NK-92 (cell line): ENCODE results near the gene SYNPO2.
"Not testable (repeated sequence)": the region's sequence is repeated elsewhere in the genome, so short reads cannot be mapped to it uniquely, and the experiment has no call there.

ENCODE experiments used
- DNase-seq: peaks from one replicate; lab custom pipeline; 2025; ENCODE audit not compliant: unreplicated experiment; lab: John Stamatoyannopoulos, UW

SYNPO2 gene

DNA sequence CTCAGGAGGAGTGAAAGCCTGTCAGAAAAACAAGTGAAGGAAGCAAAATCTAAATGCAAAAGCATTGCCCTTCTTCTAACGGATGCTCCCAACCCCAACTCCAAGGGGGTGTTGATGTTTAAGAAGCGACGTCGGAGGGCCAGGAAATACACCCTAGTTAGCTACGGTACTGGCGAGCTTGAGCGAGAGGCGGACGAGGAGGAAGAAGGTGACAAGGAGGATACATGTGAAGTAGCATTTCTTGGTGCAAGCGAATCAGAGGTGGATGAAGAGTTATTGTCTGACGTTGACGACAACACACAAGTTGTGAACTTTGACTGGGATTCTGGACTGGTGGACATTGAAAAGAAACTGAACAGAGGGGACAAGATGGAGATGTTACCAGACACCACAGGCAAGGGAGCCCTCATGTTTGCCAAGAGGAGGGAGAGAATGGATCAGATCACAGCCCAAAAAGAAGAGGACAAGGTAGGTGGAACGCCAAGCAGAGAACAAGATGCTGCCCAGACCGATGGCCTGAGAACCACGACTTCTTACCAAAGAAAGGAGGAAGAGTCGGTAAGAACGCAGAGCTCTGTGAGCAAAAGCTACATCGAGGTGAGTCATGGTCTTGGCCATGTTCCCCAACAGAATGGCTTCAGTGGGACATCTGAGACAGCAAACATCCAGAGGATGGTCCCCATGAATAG, 141.3 kb downstream of the SYNPO2 start:
- no peak for DNase-seq

DNA sequence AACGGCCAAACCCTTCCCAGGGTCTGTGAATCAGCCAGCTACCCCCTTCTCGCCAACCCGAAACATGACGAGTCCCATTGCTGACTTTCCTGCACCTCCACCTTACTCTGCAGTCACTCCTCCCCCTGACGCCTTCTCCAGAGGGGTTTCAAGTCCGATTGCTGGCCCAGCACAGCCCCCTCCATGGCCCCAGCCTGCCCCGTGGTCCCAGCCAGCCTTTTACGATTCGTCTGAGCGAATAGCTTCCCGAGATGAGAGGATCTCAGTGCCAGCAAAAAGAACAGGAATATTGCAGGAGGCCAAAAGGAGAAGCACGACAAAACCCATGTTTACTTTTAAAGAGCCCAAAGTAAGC, 141.9 kb downstream of the SYNPO2 start:
- no peak for DNase-seq

DNA sequence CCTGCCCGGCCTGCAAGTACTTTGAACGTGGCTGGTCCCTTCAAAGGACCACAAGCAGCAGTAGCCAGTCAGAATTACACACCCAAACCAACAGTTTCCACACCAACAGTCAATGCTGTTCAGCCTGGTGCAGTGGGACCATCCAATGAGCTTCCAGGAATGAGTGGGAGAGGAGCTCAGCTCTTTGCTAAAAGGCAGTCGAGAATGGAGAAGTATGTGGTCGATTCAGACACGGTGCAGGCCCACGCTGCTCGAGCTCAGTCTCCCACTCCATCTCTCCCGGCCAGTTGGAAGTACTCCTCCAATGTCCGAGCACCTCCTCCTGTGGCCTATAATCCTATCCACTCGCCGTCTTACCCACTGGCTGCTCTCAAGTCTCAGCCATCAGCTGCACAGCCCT, 142.6 kb downstream of the SYNPO2 start:
- no peak for DNase-seq

DNA sequence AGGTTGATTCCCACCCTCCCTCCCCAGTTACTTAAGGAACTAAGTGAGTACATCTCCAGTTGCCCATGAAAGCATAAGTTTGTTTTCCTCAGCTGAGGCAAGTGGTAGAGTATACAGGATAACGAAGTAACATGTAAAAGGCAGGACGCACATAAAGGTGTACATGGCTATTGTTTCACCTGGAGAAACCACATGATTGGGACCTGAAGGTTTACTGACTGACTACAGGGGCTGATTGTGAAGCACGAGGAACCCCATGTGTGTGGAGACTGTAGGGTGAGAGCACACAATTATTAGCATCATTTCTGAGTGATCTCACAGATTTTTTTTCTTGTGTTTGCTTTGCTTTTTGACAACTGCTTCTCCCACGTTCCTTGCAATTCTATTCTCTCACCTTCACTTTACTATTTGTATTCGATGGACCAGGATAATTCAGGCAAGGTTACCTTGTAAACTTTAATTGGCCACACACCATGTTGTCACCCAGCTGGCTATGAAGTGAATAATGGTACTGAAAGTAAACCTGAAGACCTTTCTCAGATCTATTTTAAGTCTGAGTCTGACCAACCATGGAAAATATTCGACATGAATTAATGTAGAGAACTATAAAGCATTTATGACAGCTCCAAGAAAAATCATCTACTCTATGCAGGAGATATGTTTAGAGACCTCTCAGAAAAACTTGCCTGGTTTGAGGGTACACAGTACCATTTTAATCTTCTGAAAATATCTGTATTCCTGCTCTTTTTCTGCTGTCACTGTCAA, 144.4 kb downstream of the SYNPO2 start:
- no peak for DNase-seq

DNA sequence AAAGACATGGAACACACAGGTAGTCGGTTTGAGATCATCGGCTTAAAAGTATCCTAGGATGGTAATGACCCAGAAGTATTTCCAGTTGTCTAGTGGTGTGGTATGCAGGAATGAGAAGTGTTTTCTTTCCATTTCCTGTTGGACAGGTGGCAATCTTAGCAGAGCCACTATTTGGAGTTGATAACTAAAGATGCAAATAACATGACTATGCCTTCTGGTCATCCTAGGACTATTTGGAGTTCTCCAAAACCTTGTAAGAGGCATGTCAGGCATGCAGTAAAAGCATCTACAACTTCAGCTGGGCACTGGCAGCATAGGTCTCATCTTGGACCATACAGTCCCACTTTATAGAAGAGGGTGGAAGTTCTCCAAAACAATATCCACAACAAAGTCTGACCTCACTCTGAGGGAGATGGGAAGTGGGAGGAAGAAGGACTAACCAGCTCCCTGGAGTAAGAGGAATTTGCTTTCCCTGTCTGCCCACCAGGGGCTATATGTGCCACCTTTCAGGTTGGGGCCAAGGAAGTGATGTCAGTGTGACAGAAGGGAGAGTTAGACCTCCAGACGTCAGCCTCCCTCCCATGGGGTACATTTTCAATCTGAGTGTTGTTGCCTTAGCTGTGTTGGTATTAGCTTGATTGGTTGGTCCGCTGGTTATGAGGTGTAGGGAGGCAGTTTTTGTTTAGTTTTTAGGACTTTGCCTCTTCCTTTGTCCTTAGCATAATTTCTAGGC, 145.8 kb downstream of the SYNPO2 start:
- no peak for DNase-seq

DNA sequence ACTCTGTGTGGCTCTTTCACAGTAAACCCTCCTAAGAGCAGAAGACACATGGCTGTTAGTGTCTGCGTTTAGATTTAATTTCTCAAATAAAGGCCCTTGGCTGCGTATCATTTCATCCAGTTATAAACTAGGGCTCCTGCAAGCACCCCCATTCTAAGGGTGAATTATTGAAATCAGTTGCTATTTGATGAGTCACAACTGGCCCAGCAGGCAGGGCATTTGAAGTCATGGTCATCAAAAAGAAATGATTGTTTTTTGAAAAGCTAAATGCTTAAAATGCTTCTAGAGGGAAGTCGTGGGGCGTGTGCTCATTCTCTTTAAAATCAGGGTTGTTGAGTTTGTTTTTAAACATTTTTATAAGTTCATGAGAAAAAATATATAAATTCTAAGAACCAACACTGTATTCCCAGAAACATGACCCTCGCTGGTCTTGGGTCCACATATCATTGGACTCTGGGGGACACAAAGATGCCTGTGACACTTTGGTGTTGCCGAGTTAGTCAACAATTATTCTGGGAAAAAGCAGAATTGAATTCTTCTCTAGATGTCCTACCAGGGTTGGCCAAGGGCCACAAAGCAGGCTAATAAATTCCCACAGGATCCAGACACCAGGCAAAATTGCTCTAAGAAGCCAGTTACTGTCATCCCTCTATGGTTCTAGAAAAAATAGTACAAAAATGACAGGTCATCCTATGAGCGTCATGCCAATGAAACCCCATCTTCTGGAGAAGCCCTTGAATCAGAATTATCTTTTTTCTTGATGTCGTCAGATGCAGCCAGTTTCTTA, 147.5 kb downstream of the SYNPO2 start:
- no peak for DNase-seq

DNA sequence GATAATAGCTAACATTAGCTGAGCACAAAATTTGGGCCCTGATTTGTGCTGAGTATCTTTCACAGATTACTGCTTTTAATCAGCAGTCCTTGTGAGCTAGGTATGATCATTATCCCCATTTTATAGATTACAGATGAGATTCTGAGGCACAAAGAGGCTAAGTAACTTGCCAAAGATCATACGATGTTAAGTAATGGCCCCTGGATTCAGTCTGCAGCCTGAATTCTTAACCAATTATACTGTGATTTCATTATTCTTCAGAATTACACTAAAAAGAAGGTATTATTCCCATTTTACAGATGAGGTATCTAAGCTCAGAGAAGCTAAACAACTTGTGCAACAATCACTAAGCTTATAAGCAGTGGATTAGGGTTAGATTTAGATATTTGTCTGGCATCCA, 149.1 kb downstream of the SYNPO2 start:
- no peak for DNase-seq

DNA sequence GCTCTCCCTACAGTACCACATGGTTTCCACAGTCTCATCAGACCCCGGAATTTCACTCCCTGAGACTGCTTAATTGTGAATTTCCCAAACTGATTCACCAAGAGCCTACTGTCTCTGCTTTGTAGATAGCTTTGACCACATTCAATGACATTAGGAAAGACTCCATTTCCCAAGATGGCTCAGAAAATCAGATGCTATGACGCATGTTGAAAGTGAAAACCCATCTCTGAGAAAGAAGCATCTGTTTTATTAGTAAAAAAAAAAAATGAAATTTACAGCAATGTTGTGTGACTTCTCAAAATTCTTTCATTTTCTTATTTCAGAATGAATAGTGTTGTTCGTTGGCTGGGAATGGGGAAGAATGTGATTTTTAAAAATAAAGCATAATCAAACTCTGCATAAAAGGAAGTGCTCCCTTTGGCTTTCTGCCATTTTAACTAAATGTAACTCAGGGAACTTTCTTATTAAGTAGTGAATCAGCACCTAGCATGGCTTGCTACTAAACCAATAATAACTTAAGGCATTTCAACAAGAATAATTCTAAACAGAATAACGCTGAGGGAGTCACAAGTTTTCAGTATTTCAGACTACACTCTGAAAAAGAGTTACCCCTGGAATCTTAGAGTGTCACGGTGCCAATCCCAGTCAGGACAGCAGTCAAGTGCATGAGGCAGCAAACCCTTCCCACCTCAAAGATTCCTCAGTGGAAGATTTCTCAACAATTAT, 149.6 kb downstream of the SYNPO2 start:
- no peak for DNase-seq

DNA sequence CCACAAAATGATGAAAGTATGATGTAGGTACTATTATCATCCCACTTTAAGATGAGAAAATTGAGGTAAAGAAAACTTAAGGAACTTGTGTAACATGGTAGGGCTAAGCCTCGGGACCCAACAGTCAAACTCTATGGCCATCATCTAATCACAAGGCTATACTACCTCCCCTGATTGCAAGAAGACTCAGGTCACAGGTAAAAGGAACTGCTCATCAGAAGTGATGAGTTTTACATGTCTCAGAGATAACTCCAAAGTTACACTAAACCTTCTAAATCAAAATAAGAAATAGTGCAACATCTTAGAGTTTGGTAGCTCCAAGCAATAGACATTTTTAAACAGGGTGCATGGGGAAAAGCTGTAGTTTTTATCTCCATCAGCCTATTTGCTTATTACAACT, 150.5 kb downstream of the SYNPO2 start:
- DNase-seq = no peak

DNA sequence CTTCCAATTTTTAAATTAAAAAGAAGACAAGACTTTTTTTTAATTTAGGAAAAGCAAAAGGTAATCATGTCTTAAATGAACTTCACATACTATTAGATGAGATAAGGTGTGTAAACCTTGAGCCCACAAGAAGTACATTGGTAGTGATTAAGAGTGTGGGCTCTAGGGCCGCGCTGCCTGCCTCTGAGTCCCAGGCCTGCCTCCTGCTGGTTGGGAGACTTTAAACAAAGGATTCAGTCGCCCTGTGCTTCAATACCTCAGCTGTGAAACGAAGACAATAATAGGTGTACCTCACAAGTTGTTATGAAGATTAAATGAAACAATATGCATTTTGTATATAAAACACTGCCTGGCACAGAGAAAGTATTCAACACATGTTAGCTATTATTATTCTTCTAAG, 151.1 kb downstream of the SYNPO2 start:
- no peak for DNase-seq

DNA sequence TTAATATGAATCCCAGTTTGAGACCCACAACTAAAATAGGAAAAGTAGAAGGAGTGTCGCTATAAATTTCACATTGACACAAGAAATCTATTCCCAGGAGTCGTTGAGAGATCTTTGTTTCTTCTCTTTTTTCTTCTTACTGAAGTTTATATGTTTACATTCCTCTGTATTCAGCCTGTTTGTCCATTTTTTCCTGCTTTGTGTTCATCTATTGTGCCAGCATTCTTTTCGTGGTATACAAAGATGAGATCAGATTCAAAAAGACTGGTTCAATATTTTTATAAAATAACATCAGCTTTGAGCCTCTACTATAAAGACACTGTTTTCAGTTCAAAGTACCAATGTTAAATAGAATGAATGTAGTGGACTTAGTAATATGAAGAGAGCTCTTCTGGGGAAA, 151.6 kb downstream of the SYNPO2 start:
- DNase-seq = no peak

DNA sequence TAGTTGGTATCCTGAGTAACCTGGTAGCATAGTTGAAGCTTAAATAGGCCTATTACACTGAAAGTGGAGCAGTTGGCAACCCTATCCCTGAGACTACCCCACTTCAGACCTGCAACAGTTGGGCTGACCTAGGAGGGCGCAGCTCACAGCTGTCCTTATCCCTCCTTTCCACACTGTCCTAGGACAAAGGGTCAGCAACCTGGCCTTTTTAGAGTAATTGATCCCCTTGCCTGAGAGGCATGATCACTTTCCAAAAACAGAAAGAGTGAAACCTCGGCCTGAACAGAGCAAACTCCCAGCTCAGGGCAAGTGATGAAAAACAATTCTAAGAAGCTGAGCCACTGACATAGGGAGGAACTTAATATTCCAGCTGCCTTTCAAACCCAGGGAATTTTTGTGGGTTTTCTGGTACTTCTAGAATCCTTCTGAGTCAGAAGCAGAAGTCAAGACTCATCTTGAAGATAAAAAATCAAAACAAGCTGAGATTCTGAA, 152.1 kb downstream of the SYNPO2 start:
- no peak for DNase-seq

DNA sequence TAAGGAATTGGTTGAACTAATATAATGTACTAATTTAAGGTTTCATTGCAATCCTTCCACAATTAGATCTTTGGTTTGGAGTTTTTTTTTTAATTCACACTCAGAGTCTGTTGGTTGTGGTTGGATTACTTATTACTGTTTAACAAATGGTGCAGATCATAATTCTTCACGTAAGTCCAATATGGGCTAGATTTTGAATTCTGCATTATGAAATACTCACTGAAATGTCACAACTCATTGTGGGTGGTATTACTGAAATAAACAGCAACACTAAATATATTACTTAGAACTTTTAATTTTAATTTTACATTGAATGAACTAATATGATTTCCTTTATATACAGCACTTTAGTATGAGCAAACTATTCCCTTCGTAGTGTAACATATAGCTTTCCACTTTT, 152.7 kb downstream of the SYNPO2 start:
- no peak for DNase-seq

DNA sequence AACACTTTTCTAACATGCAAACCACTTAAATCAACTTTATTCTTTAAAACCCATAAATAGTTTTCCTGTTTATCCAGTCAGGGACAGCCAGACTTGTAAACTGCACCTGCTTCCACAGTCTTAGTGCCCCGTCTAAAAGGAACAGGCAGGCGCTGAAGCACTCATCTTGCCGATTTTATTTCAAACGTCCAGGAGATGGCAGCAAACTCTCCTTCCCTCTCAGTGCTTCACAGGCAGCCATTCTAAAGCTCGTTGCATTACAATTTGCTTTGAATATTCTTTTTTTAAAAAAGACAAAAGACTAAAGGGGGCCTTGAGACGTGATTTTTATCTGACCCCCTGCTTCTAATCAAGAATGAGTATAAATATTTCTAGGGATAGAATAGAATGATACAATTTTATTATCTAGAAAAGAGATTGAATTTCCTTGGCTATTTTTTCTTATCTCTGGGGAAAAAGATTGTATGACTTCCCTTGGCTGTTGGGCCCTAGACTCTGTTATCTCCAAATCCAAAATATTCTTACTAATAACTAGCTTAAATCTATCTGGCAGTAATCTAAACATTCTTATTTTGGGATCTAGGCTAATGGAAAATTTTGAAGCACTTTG, 153.4 kb downstream of the SYNPO2 start:
- no peak for DNase-seq

DNA sequence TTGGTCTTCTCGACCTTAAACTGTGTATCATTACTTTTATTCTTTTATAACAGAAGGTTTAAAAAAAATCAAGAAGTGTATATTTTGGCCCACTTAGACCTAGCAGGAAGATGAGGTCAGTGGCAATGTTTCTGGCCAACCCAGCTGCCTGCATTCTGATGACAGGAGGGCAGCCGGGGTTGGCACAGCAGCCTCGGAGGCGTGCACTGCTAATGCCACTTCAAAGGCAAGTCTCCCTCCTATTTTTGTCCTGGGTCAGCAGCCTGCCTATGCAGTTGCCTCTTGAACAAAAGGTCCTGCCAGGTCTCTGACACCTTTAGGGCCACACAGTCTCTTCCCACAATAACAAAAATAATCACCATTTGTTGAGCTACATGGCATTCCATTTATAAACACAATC, 157.6 kb downstream of the SYNPO2 start:
- no peak for DNase-seq

DNA sequence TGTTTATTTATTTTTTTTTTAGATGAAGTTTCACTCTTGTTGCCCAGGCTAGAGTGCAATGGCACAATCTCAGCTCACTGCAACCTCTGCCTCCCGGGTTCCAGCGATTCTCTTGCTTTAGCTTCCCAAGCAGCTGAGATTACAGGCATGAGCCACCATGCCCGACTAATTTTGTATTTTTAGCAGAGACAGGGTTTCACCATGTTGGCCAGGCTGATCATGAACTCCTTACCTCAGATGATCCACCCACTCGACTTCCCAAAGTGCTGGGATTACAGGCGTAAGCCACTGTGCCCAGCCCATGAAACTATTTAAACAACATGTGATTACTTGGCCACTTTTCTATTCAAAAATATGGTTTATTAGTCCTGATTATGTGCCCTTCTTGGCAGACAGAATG, 158.4 kb downstream of the SYNPO2 start:
- DNase-seq = not testable (repeated sequence)

DNA sequence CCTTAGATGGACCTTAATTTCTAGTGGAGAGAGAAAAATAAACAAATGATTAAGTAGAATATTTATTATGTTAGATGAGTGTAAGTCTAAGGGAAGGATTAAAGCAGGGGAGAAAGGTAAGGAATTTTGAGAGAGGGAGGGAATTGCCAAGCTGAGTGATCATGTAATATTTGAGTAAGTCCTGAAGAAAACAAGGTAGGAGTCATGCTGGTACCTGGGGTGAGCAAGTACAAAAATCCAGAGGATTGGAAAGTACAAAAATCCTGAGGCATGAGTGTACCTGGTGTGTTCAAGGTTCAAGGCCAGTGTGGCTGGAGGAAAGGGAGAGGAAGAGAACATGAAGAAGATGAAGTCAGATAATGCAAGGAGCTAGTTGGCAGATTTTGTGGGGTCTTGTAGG, 159.8 kb downstream of the SYNPO2 start:
- DNase-seq = no peak

DNA sequence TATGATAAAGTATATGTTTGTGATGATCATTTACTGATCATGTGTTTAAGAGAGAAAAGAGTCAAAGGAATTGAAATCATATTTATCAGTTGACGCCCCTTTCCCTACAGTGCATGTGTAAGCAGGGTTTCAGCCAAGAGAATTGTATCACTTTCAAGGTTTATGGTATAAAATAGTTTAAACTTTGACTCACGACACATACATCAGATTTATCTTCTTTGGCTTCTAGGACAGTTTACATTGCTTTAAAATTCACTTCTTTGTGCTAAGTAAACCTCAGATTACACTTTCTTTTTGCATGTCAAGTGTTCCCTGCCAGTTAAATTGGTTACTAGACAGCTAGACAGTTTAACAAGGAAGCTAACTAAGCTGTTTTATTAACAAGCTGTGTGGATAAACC, 160.7 kb downstream of the SYNPO2 start:
- no peak for DNase-seq

DNA sequence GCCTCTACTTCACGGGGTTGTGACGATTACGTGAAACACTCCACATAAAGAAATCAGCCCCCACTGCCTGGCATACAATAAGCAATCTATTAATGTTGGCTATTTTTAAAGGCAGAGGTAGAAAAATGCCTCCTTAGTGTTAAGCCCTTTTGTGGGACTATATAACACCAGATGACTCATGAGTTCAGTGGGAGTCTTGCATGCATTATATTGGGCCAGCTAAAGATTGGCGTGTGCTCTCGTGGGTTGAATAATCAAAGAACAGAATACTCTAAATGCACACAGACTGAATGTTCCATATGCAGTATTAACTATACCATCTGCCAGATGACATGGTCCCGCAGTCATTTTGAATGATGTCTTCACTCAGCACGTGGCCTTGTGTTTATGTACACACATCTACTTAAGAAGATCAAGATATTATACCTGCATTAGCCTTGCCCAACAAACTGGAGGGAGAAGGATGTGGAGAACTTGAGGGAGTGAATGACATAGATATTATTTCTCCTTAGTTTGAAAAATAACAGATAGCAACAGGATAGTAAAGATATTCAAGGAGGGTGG, 162.0 kb downstream of the SYNPO2 start:
- DNase-seq = no peak

DNA sequence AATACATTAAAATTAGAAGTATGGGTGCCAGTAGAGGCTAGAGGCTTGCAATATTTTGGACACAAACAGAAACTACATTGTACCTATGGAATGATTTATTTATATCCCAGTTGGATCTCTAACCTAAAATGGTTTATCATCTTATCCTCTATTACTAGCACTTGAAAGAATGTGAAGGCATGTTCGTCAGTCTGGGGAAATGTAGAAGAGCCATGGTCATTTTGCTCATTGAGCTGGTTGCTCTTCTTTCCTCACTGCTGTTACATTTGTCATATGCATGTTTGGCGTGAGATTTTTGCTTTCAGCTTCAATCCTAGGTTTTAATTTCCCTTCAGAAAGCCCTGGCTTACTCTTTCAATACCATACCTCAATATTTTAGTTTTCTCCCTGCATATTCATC, 164.6 kb downstream of the SYNPO2 start:
- no peak for DNase-seq
